ENCODE results near the gene ZNF536.
"Not testable (repeated sequence)": the region's sequence is repeated elsewhere in the genome, so short reads cannot be mapped to it uniquely, and the experiment has no call there.

The ZNF536 gene

DNA sequence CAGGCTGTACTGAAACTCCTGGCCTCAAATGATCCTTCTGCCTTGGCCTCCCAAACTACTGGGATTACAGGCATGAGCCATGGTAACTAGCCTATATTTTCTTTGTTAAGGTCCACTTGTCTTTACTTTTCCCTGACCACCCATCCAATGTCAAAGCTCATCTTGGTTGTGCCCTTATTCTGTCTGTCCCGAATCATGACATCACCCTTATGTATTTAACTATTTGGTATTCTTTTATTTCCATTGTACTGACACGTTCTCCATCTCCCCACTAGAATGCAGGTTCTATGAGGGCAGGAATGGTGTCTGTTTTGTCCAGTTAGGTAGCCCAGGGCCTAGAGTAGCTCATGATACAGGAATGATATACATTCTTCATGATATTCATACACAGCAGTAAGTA, 104.8 kb downstream of the ZNF536 start:
- H3K4me3 ChIP-seq (ENCODE audit: low read length) = no peak overlapping the region
- no peak overlapping the region for H3K9ac ChIP-seq (ENCODE audit: low read length)
- no peaks in the 10 kb centered on the region for H3K4me1 ChIP-seq (ENCODE audit: control insufficient read depth, insufficient read depth, low read length)
- H3K9me3 ChIP-seq (ENCODE audit: control insufficient read depth, low read length) = no peaks in the 10 kb centered on the region
- no peaks in the 10 kb centered on the region for H3K36me3 ChIP-seq (ENCODE audit: control insufficient read depth, insufficient read depth, low read length)
- no peaks in the 10 kb centered on the region for H3K27me3 ChIP-seq (ENCODE audit: control insufficient read depth, insufficient read depth, low read length)

DNA sequence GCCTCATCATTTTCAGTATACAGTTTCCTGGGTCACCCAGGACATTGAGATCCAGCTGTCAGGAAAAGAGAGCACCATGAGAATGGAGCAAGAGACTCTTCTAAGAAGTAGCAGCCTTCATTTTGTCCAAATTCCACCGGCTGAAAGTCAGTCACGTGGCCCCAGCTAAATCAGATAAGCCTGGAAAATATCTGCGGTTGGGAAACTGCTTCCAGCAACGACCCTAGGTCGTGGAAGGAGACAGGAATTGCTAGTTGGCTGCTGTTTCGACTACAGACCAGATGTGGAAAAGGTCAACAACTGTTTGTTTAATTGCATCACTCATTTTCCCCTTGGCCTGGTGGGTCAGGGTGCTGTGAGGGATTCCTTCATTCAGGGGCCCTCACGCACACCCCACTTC, 107.0 kb downstream of the ZNF536 start:
- Histone ChIP-seq H3K27me3 (ENCODE audit: control insufficient read depth, insufficient read depth, low read length) (no peaks in the 10 kb centered on the region), H3K9ac (ENCODE audit: low read length) (no peak overlapping the region), H3K4me3 (ENCODE audit: low read length) (no peak overlapping the region), H3K4me1 (ENCODE audit: control insufficient read depth, insufficient read depth, low read length) (no peaks in the 10 kb centered on the region), H3K36me3 (ENCODE audit: control insufficient read depth, insufficient read depth, low read length) (no peaks in the 10 kb centered on the region), H3K9me3 (ENCODE audit: control insufficient read depth, low read length) (no peaks in the 10 kb centered on the region)

GRCh38 chr19:30480097-30480496, 107.9 kb downstream of the ZNF536 start:
- no peaks in the 10 kb centered on the region for H3K27me3 ChIP-seq (ENCODE audit: control insufficient read depth, insufficient read depth, low read length)
- no peak overlapping the region for H3K9ac ChIP-seq (ENCODE audit: low read length)
- H3K9me3 ChIP-seq (ENCODE audit: control insufficient read depth, low read length) = no peaks in the 10 kb centered on the region
- H3K4me3 ChIP-seq (ENCODE audit: low read length) = no peak overlapping the region
- no peaks in the 10 kb centered on the region for H3K4me1 ChIP-seq (ENCODE audit: control insufficient read depth, insufficient read depth, low read length)
- H3K36me3 ChIP-seq (ENCODE audit: control insufficient read depth, insufficient read depth, low read length) = no peaks in the 10 kb centered on the region

DNA sequence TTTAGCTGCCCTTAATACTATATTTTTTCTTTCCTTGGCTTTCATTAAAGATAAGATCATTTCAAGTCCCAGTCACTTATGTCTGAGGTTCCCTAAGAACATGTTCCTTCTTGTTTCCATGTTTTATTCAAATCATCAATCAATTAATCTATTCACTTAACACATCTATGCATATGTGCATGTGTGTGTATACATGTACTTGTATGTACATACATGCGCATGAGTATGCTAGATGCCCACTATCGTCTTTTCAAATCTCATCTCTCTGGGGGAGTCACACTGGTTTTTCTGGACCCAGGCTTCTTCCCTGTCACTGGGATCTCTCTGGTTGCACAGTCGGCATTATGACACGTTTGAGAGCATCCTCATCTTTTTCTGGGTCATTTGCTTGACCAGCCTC, 108.9 kb downstream of the ZNF536 start:
- no peak overlapping the region for H3K4me3 ChIP-seq (ENCODE audit: low read length)
- H3K9ac ChIP-seq (ENCODE audit: low read length) = no peak overlapping the region
- H3K36me3 ChIP-seq (ENCODE audit: control insufficient read depth, insufficient read depth, low read length) = no peaks in the 10 kb centered on the region
- no peaks in the 10 kb centered on the region for H3K27me3 ChIP-seq (ENCODE audit: control insufficient read depth, insufficient read depth, low read length)
- no peaks in the 10 kb centered on the region for H3K4me1 ChIP-seq (ENCODE audit: control insufficient read depth, insufficient read depth, low read length)
- no peaks in the 10 kb centered on the region for H3K9me3 ChIP-seq (ENCODE audit: control insufficient read depth, low read length)

DNA sequence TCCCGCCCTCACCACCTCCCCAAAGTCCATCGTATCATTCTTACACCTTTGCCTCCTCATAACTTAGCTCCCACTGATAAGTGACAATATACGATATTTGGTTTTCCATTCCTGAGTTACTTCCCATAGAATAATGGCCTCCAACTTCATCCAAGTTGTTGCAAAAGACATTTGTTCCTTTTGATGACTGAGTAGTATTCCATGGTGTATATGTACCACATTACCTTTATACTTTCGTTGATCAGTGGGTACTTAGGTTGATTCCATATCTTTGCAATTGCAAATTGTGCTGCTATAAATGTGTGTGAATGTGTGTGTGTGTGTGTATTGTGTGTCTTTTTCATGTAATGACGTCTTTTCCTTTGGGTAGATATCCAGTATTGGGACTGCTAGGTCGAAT, 109.6 kb downstream of the ZNF536 start:
- Histone ChIP-seq H3K4me3 (ENCODE audit: low read length) (no peak overlapping the region), H3K9me3 (ENCODE audit: control insufficient read depth, low read length) (no peaks in the 10 kb centered on the region), H3K9ac (ENCODE audit: low read length) (no peak overlapping the region), H3K36me3 (ENCODE audit: control insufficient read depth, insufficient read depth, low read length) (no peaks in the 10 kb centered on the region), H3K4me1 (ENCODE audit: control insufficient read depth, insufficient read depth, low read length) (no peaks in the 10 kb centered on the region), H3K27me3 (ENCODE audit: control insufficient read depth, insufficient read depth, low read length) (no peaks in the 10 kb centered on the region)

GRCh38 chr19:30482956-30483355, 110.8 kb downstream of the ZNF536 start:
- Histone ChIP-seq H3K4me3 (ENCODE audit: low read length) (no peak overlapping the region), H3K9ac (ENCODE audit: low read length) (no peak overlapping the region), H3K36me3 (ENCODE audit: control insufficient read depth, insufficient read depth, low read length) (no peaks in the 10 kb centered on the region), H3K27me3 (ENCODE audit: control insufficient read depth, insufficient read depth, low read length) (no peaks in the 10 kb centered on the region), H3K4me1 (ENCODE audit: control insufficient read depth, insufficient read depth, low read length) (no peaks in the 10 kb centered on the region), H3K9me3 (ENCODE audit: control insufficient read depth, low read length) (no peaks in the 10 kb centered on the region)

DNA sequence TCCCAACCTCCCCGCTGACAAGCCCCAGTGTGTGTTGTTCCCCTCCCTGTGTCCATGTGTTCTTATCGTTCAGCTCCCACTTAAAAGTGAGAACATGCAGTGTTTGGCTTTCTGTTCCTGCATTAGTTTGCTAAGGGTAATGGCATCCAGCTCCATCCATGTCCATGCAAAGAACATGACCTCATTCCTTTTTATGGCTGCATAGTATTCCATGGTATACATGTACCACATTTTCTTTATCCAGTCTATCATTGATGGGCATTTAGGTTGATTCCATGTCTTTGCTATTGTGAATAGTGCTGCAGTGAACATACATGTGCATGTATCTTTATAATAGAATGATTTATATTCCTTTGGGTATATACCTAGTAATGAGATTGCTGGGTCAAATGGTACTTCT, 114.1 kb downstream of the ZNF536 start:
- not testable (repeated sequence) for H3K4me3 ChIP-seq (ENCODE audit: low read length); H3K36me3 ChIP-seq (ENCODE audit: control insufficient read depth, insufficient read depth, low read length); H3K9me3 ChIP-seq (ENCODE audit: control insufficient read depth, low read length); H3K9ac ChIP-seq (ENCODE audit: low read length); H3K4me1 ChIP-seq (ENCODE audit: control insufficient read depth, insufficient read depth, low read length); H3K27me3 ChIP-seq (ENCODE audit: control insufficient read depth, insufficient read depth, low read length)

GRCh38 chr19:30487178-30487577, 115.0 kb downstream of the ZNF536 start:
- no peaks in the 10 kb centered on the region for H3K4me1 ChIP-seq (ENCODE audit: control insufficient read depth, insufficient read depth, low read length)
- H3K27me3 ChIP-seq (ENCODE audit: control insufficient read depth, insufficient read depth, low read length) = no peaks in the 10 kb centered on the region
- no peak overlapping the region for H3K4me3 ChIP-seq (ENCODE audit: low read length)
- H3K36me3 ChIP-seq (ENCODE audit: control insufficient read depth, insufficient read depth, low read length) = no peaks in the 10 kb centered on the region
- H3K9me3 ChIP-seq (ENCODE audit: control insufficient read depth, low read length) = no peaks in the 10 kb centered on the region
- H3K9ac ChIP-seq (ENCODE audit: low read length) = no peak overlapping the region

- Histone ChIP-seq H3K9ac (ENCODE audit: low read length) (no peak overlapping the region), H3K36me3 (ENCODE audit: control insufficient read depth, insufficient read depth, low read length) (no peaks in the 10 kb centered on the region), H3K4me1 (ENCODE audit: control insufficient read depth, insufficient read depth, low read length) (no peaks in the 10 kb centered on the region), H3K27me3 (ENCODE audit: control insufficient read depth, insufficient read depth, low read length) (no peaks in the 10 kb centered on the region), H3K4me3 (ENCODE audit: low read length) (no peak overlapping the region), H3K9me3 (ENCODE audit: control insufficient read depth, low read length) (no peaks in the 10 kb centered on the region)
Measured at GRCh38 chr19:30488191-30488590, 116.0 kb downstream of the ZNF536 start.

DNA sequence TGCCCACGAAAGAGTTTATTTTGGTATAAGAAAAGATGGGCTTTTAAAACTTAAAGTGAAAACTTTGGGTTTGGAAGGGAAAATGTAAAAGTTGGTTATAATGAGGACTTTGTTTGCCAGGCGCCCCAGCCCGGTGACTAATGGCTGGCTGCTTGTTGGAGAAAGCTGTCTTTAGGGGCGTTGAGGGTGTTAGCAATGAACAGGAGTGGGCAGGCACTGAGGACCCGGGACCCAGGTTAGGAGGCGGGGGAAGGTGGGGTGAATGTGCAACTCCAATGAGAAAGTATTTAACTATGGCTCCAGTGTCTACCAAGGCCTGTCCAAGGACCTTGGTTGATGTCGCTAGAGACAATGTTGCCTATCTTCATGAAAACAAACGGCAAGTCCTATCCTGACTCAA, 118.6 kb downstream of the ZNF536 start:
- Histone ChIP-seq H3K9me3 (ENCODE audit: control insufficient read depth, low read length) (no peaks in the 10 kb centered on the region), H3K4me3 (ENCODE audit: low read length) (no peak overlapping the region), H3K9ac (ENCODE audit: low read length) (no peak overlapping the region), H3K27me3 (ENCODE audit: control insufficient read depth, insufficient read depth, low read length) (no peaks in the 10 kb centered on the region), H3K36me3 (ENCODE audit: control insufficient read depth, insufficient read depth, low read length) (no peaks in the 10 kb centered on the region), H3K4me1 (ENCODE audit: control insufficient read depth, insufficient read depth, low read length) (no peaks in the 10 kb centered on the region)

DNA sequence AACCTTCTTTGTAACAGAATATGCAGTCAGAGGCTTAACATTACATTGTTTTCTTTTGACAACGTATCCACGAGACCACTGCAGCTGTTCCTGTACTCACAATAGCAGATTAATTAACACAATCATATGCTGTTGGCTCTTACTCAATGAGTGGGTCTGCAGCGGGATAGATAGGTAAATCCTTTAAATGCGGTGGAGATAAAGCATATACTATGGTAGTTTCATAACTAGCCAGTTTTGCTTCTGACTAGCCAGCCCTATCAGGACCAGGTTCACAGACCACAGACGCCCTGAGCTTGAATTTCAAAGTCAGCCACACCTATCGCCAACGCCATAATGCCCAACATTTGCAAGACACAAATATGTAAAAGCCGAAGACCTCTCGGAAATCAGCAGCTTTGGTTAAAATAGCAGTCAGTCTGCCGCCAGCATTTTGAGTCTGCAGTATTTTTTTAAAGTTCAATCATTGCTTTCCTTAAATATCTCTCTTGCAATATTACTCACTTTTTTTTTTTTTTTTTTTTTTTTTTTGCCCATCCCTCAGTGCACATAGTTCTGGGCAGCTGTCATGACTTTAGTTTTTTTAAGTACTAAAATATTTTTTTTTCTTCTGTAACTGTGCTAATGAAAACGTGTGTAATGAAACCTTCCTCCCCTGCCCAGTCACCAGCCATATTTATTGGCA, 120.5 kb downstream of the ZNF536 start:
- no peak overlapping the region for H3K9ac ChIP-seq (ENCODE audit: low read length)
- no peaks in the 10 kb centered on the region for H3K4me1 ChIP-seq (ENCODE audit: control insufficient read depth, insufficient read depth, low read length)
- no peaks in the 10 kb centered on the region for H3K9me3 ChIP-seq (ENCODE audit: control insufficient read depth, low read length)
- H3K27me3 ChIP-seq (ENCODE audit: control insufficient read depth, insufficient read depth, low read length) = no peaks in the 10 kb centered on the region
- no peak overlapping the region for H3K4me3 ChIP-seq (ENCODE audit: low read length)
- no peaks in the 10 kb centered on the region for H3K36me3 ChIP-seq (ENCODE audit: control insufficient read depth, insufficient read depth, low read length)

GRCh38 chr19:30497034-30497433, 124.8 kb downstream of the ZNF536 start:
- no peak overlapping the region for H3K4me3 ChIP-seq (ENCODE audit: low read length)
- no peak overlapping the region for H3K9ac ChIP-seq (ENCODE audit: low read length)
- no peaks in the 10 kb centered on the region for H3K36me3 ChIP-seq (ENCODE audit: control insufficient read depth, insufficient read depth, low read length)
- H3K9me3 ChIP-seq (ENCODE audit: control insufficient read depth, low read length) = no peaks in the 10 kb centered on the region
- H3K4me1 ChIP-seq (ENCODE audit: control insufficient read depth, insufficient read depth, low read length) = no peaks in the 10 kb centered on the region
- H3K27me3 ChIP-seq (ENCODE audit: control insufficient read depth, insufficient read depth, low read length) = no peaks in the 10 kb centered on the region

- not testable (repeated sequence) for H3K9ac ChIP-seq (ENCODE audit: low read length); H3K4me1 ChIP-seq (ENCODE audit: control insufficient read depth, insufficient read depth, low read length); H3K9me3 ChIP-seq (ENCODE audit: control insufficient read depth, low read length); H3K36me3 ChIP-seq (ENCODE audit: control insufficient read depth, insufficient read depth, low read length); H3K4me3 ChIP-seq (ENCODE audit: low read length); H3K27me3 ChIP-seq (ENCODE audit: control insufficient read depth, insufficient read depth, low read length)
Measured at GRCh38 chr19:30498085-30498484, 125.9 kb downstream of the ZNF536 start.
